Kidney (tissue), 14 donors: ENCODE measurements around the gene CLEC19A. TPM values are rescaled to one million over a fixed set of nuclear protein-coding genes. Genes with fewer than 3 reads are reported as not detected.

Experiments used
- DNase-seq, 5 donors: peaks; one replicate each; pipeline ENCODE4 v3.0.0-alpha.2; 2013 to 2020
- FAIRE-seq: peaks from 2 replicates; lab custom pipeline; 2012; peaks lifted over from hg19 to GRCh38; lab: Jason Lieb, UNC
- H3K27ac ChIP-seq, 2 donors: one replicate each; pipeline ENCODE4 v1.7.0; 2013; ENCODE audit warnings: low read depth in 2 of 2, low read length in 2 of 2, inconsistent platforms in 1 of 2
- H3K27me3 ChIP-seq: one replicate; pipeline ENCODE4 v1.7.1; 2013; ENCODE audit warnings: low read length, inconsistent platforms; ENCODE audit not compliant: control insufficient read depth, insufficient read depth
- H3K36me3 ChIP-seq, 3 donors: one replicate each; pipeline versions ENCODE4 v1.7.0 to v1.7.1; 2013; ENCODE audit warnings: low read length in 3 of 3, control low read depth in 1 of 3, inconsistent platforms in 1 of 3; ENCODE audit not compliant: insufficient read depth in 3 of 3, control insufficient read depth in 2 of 3
- H3K4me1 ChIP-seq, 3 donors: one replicate each; pipeline versions ENCODE4 v1.7.0 to v1.7.1; 2013; ENCODE audit warnings: low read length in 3 of 3, inconsistent platforms in 1 of 3, low read depth in 1 of 3; ENCODE audit not compliant: control insufficient read depth in 2 of 3, insufficient read depth in 2 of 3
- H3K4me3 ChIP-seq, 3 donors: one replicate each; pipeline versions ENCODE4 v1.7.0 to v1.8.1; 2013; ENCODE audit warnings: low read length in 3 of 3, control low read depth in 1 of 3, inconsistent platforms in 1 of 3
- H3K9ac ChIP-seq, 3 donors: one replicate each; pipeline versions ENCODE4 v1.7.0 to v1.7.1; 2013; ENCODE audit warnings: low read length in 3 of 3, control low read depth in 1 of 3, inconsistent platforms in 1 of 3
- H3K9me3 ChIP-seq, 3 donors: one replicate each; pipeline versions ENCODE4 v1.7.0 to v1.7.1; 2013; ENCODE audit warnings: low read length in 3 of 3, control low read depth in 1 of 3, inconsistent platforms in 1 of 3; ENCODE audit not compliant: control insufficient read depth in 2 of 3, insufficient read depth in 1 of 3
- CTCF ChIP-seq: IDR thresholded peaks from 3 replicates; pipeline ENCODE4 v1.5.1; 2012; ENCODE audit warnings: mild to moderate bottlenecking, moderate library complexity, borderline replicate concordance; ENCODE audit not compliant: insufficient read depth; ENCODE audit errors: extremely low read depth
- intact Hi-C: fragments of 100-400 bp; cut with DNase I; formaldehyde crosslinking; loops from one replicate; pipeline ENCODE4 v1.11.1; 2022
- polyA plus RNA-seq: library from polyadenylated mRNA; stranded (reverse); fragments of 350-450 nt; fragmentation: Illumina TruSeq; extraction: RNeasy Lipid Tissue Mini Kit (QIAGEN cat#74804); gene quantifications from one replicate; pipeline ENCODE4 v1.2.3, GENCODE V29; 2014; ENCODE audit warnings: low read depth, low replicate concordance; ENCODE audit not compliant: insufficient read depth
- total RNA-seq: library from RNA; stranded (reverse); fragmentation: NEBNext Ultra II Directional; extraction: Animal tissue kit (Norgen Biotek cat#: 25700); gene quantifications from one replicate; pipeline ENCODE4 v1.2.1, GENCODE V29; 2021
- donor health status: control.
- donor health status: control.
- donor health status: control.
- donor health status: control.
- donor health status: control.
- donor health status: DM: yes; HTN: yes; CAD: no.
- donor health status: Normal renal cell carcinoma (clear cell type).

CLEC19A gene
- total and polyA plus RNA-seq, 2 donors from 2014 or later: not detected

GRCh38 chr16:19265380-19265930 lies 20.1 kb upstream of the CLEC19A start:
- Histone ChIP-seq H3K27ac (no peak overlapping the region), H3K36me3 (no peaks in the 10 kb centered on the region), H3K9ac (no peak overlapping the region), H3K27me3 (no peaks in the 10 kb centered on the region), H3K4me3 (no peak overlapping the region), H3K4me1 (no peaks in the 10 kb centered on the region), H3K9me3 (no peaks in the 10 kb centered on the region)
- intact Hi-C loops: no loop called here
- DNase-seq (no peak), FAIRE-seq (no peak)
- TF ChIP-seq CTCF: no peak

DNA sequence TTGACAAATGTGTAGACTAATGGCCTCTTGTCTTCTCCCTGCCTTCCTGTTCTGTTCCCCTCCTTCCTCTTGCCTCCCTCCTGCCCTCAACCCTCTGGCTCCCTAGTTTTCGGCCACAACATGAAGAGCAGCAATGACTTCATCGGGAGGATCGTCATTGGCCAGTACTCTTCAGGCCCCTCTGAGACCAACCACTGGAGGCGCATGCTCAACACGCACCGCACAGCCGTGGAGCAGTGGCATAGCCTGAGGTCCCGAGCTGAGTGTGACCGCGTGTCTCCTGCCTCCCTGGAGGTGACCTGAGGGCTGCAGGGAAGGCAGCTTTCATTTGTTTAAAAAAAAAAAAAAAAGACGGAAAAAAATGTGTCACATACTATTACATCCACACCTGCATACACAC lies 18.8 kb upstream of the CLEC19A start:
- no peaks in the 10 kb centered on the region for H3K4me1 ChIP-seq
- H3K36me3 ChIP-seq: no peaks in the 10 kb centered on the region
- H3K9ac ChIP-seq: no peak overlapping the region
- no peak for DNase-seq
- no peak overlapping the region for H3K4me3 ChIP-seq
- H3K9me3 ChIP-seq: no peaks in the 10 kb centered on the region
- no peaks in the 10 kb centered on the region for H3K27me3 ChIP-seq
- no peak overlapping the region for H3K27ac ChIP-seq
- FAIRE-seq: no peak
- intact Hi-C loops: no loop called here
- TF ChIP-seq CTCF: no peak

- Histone ChIP-seq H3K9me3 (no peaks in the 10 kb centered on the region), H3K4me3 (no peak overlapping the region), H3K27ac (no peak overlapping the region), H3K36me3 (no peaks in the 10 kb centered on the region), H3K9ac (no peak overlapping the region), H3K4me1 (no peaks in the 10 kb centered on the region), H3K27me3 (no peaks in the 10 kb centered on the region)
- intact Hi-C loops: no loop called here
- DNase-seq (no peak), FAIRE-seq (no peak)
- TF ChIP-seq CTCF: no peak
Measured at GRCh38 chr16:19269098-19269497, 16.4 kb upstream of the CLEC19A start.
